Stimulated activated CD8-positive, alpha-beta memory T cell treated with anti-CD3 and anti-CD28 coated beads, Interleukin-15, amount 100 ng/mL, for 4 hours (primary cell): ENCODE results near the gene RNF225.
A peak's percentile ranks its signal among the peaks of the same experiment; 100 is the strongest.
"Not testable (repeated sequence)": the region's sequence is repeated elsewhere in the genome, so short reads cannot be mapped to it uniquely, and the experiment has no call there.

ENCODE experiments used
- DNase-seq, 2 donors: peaks; one replicate each; pipeline ENCODE4 v3.0.0-alpha.2; 2020; ENCODE audit warnings: low read depth in 2 of 2

Gene RNF225

DNA sequence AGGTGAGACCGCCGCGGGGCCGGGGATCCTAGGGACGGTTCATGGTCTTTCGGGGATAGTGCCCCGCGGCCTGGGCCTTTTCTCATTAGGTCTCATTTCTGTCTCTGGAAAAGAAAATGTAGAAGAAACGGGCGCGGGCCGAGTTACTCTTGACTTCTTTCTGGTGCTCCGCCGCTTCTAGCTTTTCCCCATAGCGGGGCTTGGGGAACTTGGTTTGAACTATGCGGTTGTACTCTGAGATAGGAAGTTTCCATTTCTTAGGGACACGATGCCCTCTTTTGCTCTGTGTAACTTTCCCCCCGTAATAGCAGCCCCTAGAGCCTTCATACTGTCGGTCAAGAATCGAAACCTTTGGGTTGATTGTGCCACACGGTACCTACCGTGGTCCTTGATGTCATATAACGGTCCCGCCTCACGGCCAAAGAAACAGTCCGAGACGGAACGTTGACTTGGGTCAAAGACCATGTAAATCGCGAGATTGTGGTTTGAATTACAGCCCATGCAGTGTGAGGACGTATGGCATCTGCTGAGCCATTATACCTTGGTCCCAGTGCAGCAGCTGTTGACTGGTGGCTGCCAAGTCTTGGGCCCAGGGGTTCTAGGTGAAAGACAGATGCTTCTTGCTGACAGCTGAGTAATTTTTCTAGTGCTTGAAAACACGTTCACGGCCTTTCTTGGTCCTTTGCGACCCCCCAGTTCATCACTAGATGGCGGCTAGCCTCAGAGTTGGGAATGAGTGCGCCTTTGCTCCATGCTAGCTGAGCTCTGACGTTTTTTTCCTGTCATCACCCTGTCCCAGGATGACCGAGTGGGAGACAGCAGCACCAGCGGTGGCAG, 7.9 kb upstream of the RNF225 start:
- DNase-seq: no peak

DNA sequence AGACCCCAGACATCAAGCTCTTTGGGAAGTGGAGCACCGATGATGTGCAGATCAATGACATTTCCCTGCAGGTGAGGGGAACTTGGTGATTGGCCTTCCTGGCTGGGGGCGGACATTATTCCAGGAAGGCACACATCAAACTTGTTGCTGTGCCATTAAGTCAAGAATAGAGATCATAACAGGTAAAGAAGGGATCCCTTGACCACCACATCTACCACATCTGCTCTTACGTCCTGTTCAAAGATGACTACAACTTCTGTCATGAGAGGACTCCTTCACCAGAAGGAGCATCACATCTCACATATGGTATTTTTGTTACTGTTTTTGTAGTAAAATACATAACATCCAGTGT, 7.3 kb upstream of the RNF225 start:
- no peak for DNase-seq

DNA sequence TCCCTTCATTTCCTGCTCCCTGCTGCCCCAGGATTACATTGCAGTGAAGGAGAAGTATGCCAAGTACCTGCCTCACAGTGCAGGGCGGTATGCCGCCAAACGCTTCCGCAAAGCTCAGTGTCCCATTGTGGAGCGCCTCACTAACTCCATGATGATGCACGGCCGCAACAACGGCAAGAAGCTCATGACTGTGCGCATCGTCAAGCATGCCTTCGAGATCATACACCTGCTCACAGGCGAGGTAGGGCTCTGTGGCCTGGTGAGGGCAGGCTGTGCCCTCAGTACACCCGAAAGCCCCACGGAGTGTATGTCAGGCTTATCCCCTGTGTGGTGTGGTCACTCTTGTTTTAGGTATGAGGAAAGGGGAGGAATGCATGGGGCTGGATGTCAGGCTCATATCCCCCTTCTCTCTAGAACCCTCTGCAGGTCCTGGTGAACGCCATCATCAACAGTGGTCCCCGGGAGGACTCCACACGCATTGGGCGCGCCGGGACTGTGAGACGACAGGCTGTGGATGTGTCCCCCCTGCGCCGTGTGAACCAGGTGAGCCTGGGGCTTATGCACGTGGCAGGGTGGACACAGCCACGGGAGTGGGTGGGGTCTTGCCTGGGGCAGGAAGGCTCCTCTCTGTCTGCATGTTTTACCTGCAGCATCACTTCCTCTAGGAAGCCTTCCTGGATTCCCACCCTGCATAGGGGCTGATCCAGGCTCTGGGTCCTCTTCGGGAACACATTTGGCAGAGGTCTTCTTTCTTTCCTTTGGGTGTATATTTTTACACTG, 2.3 kb upstream of the RNF225 start:
- DNase-seq: no peak

DNA sequence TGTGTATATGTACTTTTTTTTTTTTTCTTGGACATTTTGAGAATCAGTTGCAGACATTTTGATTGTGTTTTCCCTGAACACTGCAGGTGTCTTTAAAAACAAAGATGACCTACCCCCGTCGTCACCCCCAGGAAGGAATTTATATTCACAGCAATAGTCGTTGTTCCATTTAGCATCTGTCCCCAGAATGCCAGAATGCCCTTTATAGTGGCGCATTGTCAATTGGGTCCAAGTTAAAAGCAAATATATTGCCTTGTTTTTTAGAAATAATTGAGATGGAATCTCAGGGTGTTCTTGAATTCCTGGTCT, 1.8 kb upstream of the RNF225 start:
- no peak for DNase-seq

DNA sequence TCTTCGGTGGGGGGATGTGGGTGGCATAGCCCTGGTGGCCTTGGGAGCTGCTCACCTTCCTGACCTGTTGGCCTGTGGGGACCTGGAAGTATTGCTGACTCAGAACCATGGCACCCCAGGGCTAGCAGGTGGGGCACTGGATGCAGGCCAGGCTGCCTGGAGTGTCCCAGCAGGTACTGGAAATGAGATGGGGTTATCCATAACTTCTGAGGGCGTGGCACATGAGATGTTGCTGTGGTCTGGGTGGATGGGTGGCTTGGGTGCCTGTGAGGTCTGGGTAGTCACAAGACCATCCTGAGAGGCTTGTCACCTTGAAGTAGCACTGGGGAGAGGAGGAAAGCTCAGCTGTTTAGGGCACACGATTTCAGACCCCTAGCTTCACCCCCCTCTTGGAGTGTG, 636 bp upstream of the RNF225 start:
- no peak for DNase-seq

DNA sequence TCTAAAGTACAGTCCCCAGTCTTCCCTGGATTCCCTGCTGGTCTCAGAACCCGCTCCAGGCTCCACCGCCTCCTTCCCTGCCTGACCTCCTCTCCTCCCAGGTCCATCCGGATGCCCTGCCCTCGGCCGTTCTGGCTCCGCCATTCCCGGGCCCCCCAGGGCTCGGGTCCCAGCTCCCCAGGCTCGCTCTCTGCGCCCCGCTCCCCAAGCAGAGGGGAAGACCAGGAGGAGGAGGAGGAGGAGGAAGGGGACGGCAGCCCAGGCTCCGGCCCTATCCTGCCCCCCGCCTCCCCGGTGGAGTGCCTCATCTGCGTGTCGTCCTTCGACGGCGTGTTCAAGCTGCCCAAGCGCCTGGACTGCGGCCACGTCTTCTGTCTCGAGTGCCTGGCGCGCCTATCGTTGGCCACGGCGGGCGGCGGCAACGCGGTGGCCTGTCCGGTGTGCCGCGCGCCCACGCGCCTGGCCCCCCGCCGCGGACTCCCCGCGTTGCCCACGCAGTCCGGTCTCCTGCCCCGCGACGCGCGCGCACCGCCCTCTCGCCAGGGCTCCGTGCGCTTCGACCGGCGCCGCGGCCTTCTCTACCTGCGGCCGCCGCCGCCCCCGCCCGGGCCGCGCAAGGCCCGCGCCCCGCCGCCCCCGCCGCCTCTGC, 647 bp downstream of the RNF225 start:
- DNase-seq: no peak

DNA sequence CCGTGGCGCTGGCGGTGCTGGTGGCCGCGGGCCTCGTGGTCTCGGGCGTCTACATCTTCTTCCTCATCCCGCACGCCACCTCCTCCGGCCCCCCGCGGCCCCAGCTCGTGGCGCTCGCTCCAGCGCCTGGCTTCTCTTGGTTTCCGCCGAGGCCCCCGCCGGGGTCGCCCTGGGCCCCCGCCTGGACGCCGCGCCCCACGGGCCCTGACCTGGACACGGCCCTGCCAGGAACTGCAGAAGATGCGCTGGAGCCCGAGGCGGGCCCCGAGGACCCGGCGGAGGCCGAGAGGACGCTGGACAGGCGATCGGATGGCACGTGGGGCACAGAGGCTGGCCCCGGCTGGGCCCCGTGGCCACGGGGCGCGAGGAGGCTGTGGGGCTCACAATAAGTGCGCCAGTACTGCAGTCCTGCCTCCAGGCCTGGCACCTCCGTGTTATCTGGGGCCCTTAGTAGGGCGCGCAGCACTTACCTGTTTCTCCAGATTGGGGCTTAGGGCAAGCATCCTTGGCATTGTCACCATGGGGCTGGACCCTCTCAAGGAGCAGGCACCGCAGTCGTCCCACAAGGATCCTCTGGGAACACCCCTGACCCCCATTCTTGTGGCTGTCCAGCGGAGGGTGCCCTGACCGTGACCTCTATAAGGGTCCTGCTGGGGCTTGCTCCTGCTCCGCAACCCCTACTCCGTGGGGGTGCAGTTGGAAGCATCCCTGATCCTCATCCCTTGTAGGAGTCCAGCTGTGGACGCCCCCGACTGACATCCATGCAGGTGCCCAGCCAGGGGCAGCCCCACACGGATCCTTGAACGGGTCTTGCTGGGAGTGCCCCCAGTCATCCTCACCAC, 1.5 kb downstream of the RNF225 start:
- no peak for DNase-seq

DNA sequence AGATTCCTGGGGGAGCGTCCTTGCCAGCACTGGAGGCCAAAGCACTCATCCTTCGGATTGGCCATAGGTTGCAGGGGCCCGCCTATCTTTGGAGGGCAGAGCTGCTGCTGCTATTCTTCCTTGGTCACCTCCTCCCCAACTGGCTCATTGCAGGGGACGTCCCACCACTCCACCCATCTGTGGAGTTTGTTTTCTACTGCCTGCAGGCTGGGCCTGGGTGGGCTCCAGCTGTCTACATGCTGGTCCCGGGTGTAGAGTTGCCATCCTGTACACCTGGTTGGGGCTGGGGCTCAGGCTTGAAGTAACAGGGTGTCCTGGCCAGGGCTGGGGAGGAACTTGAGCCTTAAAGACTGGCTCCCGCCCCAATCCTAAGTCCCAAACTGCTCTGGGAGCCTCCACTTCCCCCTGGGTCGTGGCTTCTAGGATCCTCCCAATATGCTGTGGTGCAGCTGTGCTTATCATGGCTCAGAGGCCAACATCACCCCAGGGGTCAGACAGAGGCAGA, 2.1 kb downstream of the RNF225 start:
- DNase-seq: no peak

DNA sequence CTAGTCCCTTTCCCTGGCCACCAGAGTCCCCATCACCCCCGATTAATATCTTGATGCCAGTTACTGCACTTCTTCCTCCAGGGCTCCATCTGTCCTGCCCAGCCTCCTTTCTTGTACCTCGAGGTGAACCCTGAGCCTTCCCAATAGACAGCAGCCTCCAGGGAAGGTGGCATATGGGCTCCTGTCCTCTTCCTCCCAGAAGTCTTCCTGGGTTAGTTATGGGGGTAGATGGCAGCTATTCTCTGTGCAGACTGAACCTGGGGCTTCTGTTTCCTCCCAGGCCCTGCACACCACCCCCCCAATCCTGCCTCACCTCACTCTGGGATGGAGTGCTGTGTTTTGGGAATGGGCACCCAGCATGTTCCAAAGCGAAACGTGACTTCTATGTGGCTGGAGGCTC, 2.6 kb downstream of the RNF225 start:
- DNase-seq: no peak

DNA sequence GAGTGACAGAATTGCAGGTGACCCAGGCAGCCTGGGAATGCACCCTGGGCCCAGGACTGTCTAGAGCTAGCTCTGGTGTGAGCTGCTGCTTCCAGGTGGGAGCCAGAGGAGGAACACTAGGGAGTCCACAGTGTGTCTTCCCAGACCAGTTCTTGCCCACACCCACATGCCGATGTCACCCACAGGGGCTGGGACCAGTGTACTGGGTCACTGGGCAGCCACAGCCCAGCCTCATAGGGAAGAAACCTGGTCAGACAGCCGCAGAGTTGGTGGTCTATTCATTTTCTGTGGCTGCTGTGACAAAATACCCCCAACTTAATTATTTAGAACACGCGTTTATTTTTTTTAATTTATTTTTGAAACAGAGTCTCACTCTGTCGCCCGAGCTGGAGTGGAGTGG, 3.1 kb downstream of the RNF225 start:
- no peak for DNase-seq

DNA sequence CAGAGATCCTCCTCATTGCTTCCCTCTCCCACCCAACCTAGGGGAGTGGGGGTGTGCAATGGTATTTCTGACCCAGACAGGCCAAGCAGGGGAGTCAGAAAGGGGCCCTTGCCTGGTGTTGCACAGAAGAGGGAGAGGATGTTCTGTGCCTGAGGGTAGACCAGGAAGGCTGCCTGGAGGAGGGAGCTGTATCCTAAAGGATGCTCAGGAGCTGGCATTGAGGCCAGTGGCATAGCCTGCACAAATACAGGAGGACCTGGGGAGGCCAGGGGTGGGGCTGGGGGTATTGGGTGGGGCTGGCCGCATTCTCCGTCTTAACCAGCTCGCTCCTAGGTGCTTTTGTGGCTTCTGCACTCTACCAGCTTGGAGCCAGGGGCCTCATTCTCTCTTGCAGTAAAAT, 4.4 kb downstream of the RNF225 start:
- no peak for DNase-seq

DNA sequence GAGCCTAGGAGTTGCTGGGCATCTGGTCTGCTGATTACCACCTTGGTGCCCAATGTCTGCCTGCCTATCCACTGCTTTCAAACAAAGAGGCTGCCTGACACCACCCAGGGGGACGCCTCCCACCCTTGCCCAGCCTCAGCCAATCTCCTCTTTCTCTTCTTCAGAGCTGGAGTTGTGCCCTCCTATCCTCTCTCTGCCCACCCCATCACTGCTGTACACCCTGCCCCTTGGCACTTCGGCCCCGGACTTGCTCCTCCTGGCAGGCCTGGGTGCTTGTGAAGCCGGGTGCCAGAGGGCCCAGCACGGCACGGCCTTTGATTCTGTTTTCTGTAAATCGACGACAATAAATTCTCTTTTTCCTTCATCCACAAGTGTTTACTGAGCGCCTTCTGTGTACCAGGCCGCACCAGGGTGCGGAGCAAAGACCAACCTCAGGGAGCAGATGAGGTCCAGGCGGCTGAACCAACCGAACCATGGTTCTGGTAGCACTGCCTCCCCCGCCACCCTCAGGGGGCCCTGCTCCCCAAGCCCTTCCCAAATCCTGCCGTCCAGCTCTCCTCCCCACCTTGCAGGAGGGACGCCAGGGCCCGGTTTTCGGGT, 5.0 kb downstream of the RNF225 start:
- no peak for DNase-seq

DNA sequence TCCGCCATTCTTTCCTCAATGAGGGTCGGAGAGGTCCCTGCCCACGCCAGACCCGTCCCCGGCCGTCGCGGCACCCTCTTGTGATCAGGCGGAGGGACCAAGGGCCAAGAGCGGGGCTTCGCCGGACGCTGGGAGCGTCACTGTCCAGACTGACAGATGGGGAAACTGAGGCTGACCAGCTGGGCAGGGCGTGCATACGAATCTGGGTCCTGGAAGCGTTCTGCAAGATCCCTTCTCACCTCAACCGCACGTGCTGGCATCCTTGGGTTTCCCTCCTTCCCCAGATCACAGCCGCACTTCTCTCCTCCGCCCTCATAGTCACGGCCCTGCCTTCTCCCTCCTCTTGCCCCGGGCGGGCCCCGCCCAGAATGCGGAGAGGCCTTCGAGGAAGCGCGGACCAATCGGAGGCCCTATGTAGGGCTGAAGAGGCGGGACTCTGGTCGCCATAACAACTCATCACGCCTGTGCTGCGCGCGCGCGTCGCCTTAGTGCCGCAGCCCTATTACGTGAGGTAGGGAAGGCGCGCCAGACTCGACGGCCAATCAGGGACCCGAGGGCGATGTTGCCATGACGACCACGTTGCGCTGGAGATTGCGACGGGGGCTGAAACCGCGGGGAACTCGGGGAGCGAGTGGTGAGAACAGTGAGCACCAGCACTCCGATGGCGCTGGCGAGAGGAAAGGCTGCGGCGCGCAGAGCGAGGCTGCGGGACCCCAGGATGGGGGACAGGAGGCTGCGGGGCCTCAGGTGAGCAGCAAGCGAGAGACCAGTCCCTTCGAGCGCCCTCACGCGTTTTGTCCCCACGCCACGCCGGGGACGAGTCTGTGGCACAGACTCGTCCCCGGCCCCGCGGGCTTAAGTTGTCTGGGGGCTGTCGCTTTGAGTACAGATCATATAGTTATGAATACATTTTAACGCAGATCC, 5.7 kb downstream of the RNF225 start:
- DNase-seq: peak; percentile 96

DNA sequence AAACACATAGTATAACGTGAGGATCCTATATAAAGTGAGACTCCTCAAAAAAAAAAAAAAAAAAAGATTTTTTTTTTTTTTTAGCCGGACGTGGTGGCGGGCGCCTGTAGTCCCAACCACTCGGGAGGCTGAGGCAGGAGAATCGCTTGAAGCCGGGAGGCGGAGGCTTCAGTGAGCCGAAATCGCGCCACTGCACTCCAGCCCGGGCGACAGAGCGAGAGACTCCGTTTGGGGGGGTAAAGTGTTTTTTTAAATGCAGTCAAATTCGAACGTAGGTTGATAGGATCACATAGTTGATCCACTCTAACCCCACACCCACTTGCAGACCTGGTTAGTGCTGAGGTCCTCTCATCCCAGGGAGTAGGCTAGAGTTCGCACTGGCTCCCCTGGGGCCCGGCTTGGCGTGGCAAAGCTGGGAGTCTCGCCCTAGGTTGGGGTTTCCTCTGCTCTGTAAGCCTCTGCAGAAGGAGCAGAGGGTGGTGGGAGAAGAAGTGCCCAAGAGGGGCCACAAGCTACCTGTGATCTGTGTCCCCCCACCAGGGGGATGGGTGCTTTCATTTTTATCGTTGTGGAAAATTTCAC, 6.5 kb downstream of the RNF225 start:
- DNase-seq: no peak

DNA sequence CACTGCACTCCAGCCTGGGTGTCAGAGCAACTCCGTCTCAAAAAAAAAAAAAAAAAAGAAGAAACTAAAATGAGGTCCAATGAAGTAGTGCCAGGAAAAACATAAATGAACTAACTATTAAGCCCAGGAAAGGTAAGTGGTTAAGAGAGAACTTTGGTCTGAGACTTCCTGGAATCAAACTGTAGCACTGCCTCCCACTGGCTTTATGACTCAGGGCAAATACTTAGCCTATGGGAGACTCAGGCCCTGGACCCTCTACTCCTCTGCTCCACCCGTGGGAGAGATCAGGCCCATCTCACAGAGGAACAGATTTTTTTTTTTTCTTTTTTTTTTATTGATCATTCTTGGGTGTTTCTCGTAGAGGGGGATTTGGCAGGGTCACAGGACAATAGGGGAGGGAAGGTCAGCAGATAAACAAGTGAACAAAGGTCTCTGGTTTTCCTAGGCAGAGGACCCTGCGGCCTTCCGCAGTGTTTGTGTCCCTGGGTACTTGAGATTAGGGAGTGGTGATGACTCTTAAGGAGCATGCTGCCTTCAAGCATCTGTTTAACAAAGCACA, 8.5 kb downstream of the RNF225 start:
- DNase-seq: not testable (repeated sequence)

DNA sequence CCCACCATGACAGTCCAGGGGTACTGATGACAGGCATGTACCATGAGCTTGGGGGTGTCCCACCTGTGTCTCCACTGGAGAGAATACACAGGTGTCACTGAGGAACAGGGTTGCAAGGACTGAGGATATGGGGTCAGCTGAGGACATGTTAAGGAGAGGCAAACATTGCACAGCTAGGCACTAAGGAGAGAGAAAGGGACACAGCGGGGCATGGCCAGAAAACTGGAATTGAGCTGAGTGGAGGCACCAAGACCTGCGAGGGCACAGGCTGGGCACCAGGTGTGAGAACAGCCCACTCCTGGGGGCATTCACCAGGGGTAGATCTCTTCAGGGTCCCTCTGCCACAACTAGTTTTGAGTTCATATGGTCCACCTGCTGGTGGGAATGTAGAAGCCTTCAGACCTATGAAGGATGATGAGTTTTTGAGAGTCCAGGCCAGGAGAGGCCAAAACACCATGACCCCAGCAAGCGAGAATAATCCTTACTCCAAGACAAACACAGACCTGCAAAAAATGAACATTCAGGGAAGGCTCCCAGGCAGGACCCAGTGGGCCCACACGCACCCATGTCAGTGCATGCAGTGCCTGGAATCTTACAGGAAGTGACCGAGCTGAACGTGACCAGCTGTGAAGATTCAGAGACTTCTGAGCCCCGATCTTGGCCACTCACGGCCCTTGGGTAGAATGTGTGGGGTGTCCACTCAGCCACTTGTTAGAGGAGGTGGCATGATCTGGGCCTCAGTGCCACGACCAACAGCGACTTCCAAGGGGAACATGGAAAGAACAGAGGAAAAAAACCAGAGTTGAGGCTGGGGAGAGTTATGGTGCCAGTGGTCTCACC, 11.6 kb downstream of the RNF225 start:
- DNase-seq: no peak

DNA sequence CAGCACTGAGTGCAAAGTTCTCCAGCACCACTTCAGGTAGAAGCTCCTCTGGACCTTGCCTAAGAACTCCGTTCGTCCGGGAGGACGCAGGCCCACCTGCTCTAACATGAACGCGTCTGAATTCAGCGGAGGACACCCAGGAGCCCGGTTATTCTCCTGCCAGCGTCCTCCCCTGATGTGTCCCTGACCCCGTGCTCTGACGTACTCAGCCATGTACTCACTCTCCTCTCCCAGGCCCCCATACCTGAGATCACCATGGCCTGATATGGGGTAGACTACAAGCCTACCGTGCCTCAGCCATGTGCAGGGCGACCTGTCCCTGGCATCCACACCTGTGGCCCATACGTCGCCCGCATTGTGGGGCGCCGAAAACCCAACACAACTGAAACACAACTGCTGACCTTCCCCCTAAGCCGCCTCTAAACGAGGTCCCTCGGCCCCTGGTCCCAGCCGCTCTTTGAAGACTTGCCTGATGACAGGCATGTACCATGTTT, 12.2 kb downstream of the RNF225 start:
- DNase-seq: no peak

DNA sequence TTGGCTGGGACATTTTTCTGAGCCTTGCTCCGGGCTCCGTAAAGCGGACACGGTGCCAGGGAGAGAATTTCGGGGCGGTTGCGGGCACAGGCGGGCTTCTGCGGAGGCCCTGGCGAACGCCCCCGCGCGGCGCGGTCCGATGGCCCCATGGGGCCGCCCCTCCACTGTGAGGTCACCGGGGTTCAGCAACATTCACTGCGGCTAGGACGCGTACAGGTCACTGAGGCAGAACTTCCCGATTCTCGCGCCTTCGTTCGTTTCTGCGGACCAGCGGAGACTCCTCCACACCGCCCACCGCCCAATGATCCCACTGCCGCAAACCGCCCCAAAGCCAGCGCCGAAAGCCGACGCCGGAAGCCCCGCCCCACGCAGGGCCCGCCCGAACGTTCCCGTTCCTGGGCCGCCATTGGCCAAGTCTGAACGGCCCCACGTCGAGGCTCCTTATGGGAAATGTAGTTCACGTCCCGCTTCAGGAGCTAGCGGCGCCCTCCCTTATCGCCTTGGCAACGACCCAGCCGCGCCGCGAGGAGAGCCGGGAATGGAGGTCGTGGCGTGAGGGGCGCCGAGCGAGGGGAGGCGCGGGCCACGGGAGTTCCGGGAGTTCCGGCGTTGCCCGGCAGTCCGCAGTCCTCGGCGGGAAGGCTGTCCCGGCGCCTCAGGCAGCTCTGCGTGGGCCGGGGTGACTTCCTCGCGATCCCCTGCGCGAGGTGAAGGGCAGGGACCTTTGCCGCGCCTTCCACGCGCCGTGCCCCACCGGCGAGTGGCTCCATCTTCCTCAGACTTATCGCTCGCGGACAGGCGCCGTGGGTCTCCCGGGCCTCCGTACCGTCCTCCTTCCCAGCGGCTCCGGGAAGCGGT, 12.9 kb downstream of the RNF225 start, which contains the start of gene ZNF584:
TSS of gene ZNF584 (plus strand) at position 498 of the 858 bp plus-strand sequence. CDS start 499 bp downstream, outside the sequence.
- peak; percentile 92 for DNase-seq
